Panc1 (cell line): ENCODE measurements around the gene MT1E. TPM values are rescaled to one million over a fixed set of nuclear protein-coding genes. Genes with fewer than 3 reads are reported as not detected.

Experiments
- ATAC-seq: fragments of 200-7000 bp; cut with Tn5 transposase; 2 replicates; pipeline ENCODE4 v1.9.1; 2020; ENCODE audit warnings: mild to moderate bottlenecking, moderate library complexity
- BruUV-seq: library from RNA; stranded (reverse); fragments of 400-500 nt; replicated peaks from 2 replicates; lab custom pipeline; 2021; lab: Mats Ljungman, UMichigan
- CTCF ChIA-PET: fragments of 300-600 bp; sonication (Branson Sonifier 250); formaldehyde crosslinking; loops from one replicate; lab custom pipeline; 2022; ENCODE audit warnings: antibody characterized with exemption; lab: Charles Lee
- POLR2A ChIA-PET: fragments of 300-600 bp; sonication (Branson Sonifier 250); formaldehyde crosslinking; loops from one replicate; lab custom pipeline; 2022; ENCODE audit warnings: antibody characterized with exemption; lab: Charles Lee
- DNase-seq: peaks from one replicate; pipeline ENCODE4 v3.0.0-alpha.2; 2010; ENCODE audit warnings: low read depth, low spot score
- H3K27ac ChIP-seq: 2 replicates; pipeline ENCODE4 v1.5.1; 2011; ENCODE audit warnings: mild to moderate bottlenecking, low read length, inconsistent platforms
- H3K27me3 ChIP-seq: fragments of 200-500 bp; sonication (Bioruptor generic); 2 replicates; pipeline ENCODE4 v1.6.0; 2014; ENCODE audit warnings: low read length, inconsistent platforms; ENCODE audit not compliant: control insufficient read depth, insufficient read depth
- H3K36me3 ChIP-seq: fragments of 200-500 bp; sonication (Bioruptor generic); 2 replicates; pipeline ENCODE4 v1.5.1; 2014; ENCODE audit warnings: inconsistent platforms, mild to moderate bottlenecking, low read length, moderate library complexity; ENCODE audit not compliant: control insufficient read depth, insufficient read depth
- H3K4me1 ChIP-seq: 2 replicates; pipeline ENCODE4 v1.5.1; 2011; ENCODE audit warnings: inconsistent platforms, mild to moderate bottlenecking, low read length, moderate library complexity; ENCODE audit not compliant: control insufficient read depth, insufficient read depth
- H3K4me3 ChIP-seq, 2 experiments: 2 replicates each; pipeline ENCODE4 v1.5.1; 2011 to 2012; ENCODE audit warnings: low read depth in 2 of 2, low read length in 2 of 2, mild to moderate bottlenecking in 2 of 2, inconsistent platforms in 1 of 2, moderate library complexity in 1 of 2
- H3K9me3 ChIP-seq: fragments of 200-500 bp; sonication (Bioruptor generic); 2 replicates; pipeline ENCODE4 v1.5.1; 2014; ENCODE audit warnings: low read depth, mild to moderate bottlenecking, inconsistent platforms, low read length, moderate library complexity; ENCODE audit not compliant: control insufficient read depth, insufficient read depth
- POLR2AphosphoS5 ChIP-seq: IDR thresholded peaks from 2 replicates; pipeline ENCODE4 v1.6.1; 2012; ENCODE audit warnings: mild to moderate bottlenecking, low read depth, low read length, moderate library complexity
- SIN3A ChIP-seq: IDR thresholded peaks from 2 replicates; pipeline ENCODE4 v1.6.1; 2012; ENCODE audit warnings: low read depth, mild to moderate bottlenecking, low read length, moderate library complexity, borderline replicate concordance; ENCODE audit not compliant: insufficient read depth
- TCF7L2 ChIP-seq: IDR thresholded peaks from 2 replicates; pipeline ENCODE4 v1.6.1; 2011; ENCODE audit warnings: mild to moderate bottlenecking, low read depth, low read length, inconsistent platforms
- in situ Hi-C: cut with HindIII; loops from 2 replicates; pipeline ENCODE4 v1.10.0; 2016; ENCODE audit warnings: low sequenced_read_pairs, low pct_unique_long_range_greater_than_20kb
- intact Hi-C: fragments of 100-400 bp; cut with micrococcal nuclease; formaldehyde crosslinking; loops from one replicate; pipeline ENCODE4 v1.10.0; 2022; ENCODE audit not compliant: unreplicated experiment
- total RNA-seq: library from RNA; stranded (reverse); gene quantifications from one replicate; pipeline ENCODE4 v1.2.1, GENCODE V29; 2021; ENCODE audit not compliant: unreplicated experiment
- TF ChIP-seq, protein P1 (sequence below), 2 experiments: IDR thresholded peaks; 2 replicates each; pipeline ENCODE4 v1.6.1; 2011 to 2012; ENCODE audit warnings: low read depth in 2 of 2, control low read depth in 1 of 2, low read length in 1 of 2, mild to moderate bottlenecking in 1 of 2, moderate library complexity in 1 of 2; ENCODE audit not compliant: insufficient read depth in 1 of 2
- TF ChIP-seq, protein P2 (sequence below): fragments of 450-650 bp; IDR thresholded peaks from 2 replicates; pipeline ENCODE4 v1.5.1; 2017; ENCODE audit warnings: mild to moderate bottlenecking

MT1E gene
- total RNA-seq, 1 experiment from 2014 or later, result 170 TPM

DNA sequence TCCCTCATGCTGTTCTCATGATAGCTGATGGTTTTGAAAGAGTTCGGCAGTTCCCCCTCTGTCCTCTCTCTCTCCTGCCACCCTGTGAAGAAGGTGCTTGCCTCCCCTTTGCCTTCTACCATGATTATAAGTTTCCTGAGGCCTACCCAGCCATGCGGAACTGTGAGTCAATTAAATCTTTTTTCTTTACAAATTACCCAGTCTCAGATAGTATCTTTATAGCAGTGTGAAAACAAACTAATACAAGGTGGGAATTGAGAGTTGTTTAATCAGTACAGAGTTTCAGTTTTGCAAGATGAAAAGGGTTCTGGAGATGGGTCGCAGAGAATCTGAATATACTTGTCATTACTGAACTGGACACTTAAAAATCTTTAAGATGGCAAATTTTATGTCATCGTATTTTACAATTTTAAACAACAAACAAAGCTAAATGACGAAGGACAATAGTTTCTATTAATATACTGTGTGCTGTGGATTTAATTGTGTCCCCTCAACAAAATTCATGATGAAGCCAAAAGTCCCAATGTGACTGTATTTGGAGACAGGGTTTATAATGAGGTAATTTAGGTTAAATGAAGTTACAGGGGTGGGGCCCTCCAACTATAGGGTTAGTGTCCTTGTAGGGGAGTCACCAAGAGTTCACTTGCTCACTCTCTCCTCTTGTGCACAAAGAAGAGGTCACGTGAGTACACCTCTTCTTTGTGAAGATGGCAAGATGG is 31.8 kb upstream of the MT1E start:
- Histone ChIP-seq H3K4me3 (no peak overlapping the region), H3K27me3 (no peaks in the 10 kb centered on the region; the same call in 1 of the 2 replicates), H3K4me1 (no peaks in the 10 kb centered on the region), H3K36me3 (no peaks in the 10 kb centered on the region), H3K9me3 (no peaks in the 10 kb centered on the region), H3K27ac (no peak overlapping the region)
- CTCF ChIA-PET, result no interaction called here
- intact Hi-C loops, result no loop called here
- in situ Hi-C loops, result no loop called here
- ATAC-seq (no peak), DNase-seq (no peak)
- POLR2A ChIA-PET, result no interaction called here
- BruUV-seq, result no TSS peak
- no peak for TF ChIP-seq POLR2AphosphoS5
- TF ChIP-seq, protein P1, sequence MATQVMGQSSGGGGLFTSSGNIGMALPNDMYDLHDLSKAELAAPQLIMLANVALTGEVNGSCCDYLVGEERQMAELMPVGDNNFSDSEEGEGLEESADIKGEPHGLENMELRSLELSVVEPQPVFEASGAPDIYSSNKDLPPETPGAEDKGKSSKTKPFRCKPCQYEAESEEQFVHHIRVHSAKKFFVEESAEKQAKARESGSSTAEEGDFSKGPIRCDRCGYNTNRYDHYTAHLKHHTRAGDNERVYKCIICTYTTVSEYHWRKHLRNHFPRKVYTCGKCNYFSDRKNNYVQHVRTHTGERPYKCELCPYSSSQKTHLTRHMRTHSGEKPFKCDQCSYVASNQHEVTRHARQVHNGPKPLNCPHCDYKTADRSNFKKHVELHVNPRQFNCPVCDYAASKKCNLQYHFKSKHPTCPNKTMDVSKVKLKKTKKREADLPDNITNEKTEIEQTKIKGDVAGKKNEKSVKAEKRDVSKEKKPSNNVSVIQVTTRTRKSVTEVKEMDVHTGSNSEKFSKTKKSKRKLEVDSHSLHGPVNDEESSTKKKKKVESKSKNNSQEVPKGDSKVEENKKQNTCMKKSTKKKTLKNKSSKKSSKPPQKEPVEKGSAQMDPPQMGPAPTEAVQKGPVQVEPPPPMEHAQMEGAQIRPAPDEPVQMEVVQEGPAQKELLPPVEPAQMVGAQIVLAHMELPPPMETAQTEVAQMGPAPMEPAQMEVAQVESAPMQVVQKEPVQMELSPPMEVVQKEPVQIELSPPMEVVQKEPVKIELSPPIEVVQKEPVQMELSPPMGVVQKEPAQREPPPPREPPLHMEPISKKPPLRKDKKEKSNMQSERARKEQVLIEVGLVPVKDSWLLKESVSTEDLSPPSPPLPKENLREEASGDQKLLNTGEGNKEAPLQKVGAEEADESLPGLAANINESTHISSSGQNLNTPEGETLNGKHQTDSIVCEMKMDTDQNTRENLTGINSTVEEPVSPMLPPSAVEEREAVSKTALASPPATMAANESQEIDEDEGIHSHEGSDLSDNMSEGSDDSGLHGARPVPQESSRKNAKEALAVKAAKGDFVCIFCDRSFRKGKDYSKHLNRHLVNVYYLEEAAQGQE (IDR thresholded peaks at IDR 0.05; ENCODE audit: insufficient read depth in 1 of 2, low read depth in 2 of 2, low read length in 1 of 2), result no peak
- TF ChIP-seq, protein P2, sequence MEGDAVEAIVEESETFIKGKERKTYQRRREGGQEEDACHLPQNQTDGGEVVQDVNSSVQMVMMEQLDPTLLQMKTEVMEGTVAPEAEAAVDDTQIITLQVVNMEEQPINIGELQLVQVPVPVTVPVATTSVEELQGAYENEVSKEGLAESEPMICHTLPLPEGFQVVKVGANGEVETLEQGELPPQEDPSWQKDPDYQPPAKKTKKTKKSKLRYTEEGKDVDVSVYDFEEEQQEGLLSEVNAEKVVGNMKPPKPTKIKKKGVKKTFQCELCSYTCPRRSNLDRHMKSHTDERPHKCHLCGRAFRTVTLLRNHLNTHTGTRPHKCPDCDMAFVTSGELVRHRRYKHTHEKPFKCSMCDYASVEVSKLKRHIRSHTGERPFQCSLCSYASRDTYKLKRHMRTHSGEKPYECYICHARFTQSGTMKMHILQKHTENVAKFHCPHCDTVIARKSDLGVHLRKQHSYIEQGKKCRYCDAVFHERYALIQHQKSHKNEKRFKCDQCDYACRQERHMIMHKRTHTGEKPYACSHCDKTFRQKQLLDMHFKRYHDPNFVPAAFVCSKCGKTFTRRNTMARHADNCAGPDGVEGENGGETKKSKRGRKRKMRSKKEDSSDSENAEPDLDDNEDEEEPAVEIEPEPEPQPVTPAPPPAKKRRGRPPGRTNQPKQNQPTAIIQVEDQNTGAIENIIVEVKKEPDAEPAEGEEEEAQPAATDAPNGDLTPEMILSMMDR, result no peak
- no peak for TF ChIP-seq SIN3A
- no peak for TF ChIP-seq TCF7L2

DNA sequence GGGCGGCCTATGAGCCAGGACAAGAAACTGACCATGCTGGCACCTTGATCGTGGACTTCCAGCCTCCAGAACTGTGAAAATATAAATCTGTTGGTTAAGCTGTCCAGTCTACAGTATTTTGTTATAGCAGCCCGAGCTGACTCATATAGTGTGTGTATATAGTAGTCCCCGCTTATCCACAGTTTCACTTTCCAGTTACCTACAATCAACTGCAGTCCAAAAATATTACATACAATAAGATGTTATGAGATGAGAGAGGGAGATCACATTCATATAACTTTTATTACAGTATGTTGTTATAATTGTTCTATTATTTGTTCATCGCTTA is 31.3 kb upstream of the MT1E start:
- Histone ChIP-seq H3K36me3 (no peaks in the 10 kb centered on the region), H3K9me3 (no peaks in the 10 kb centered on the region), H3K4me3 (no peak overlapping the region), H3K4me1 (no peaks in the 10 kb centered on the region), H3K27me3 (no peaks in the 10 kb centered on the region), H3K27ac (no peak overlapping the region)
- no TSS peak for BruUV-seq
- in situ Hi-C loops, result no loop called here
- ChIA-PET CTCF (no interaction called here), POLR2A (no interaction called here)
- ATAC-seq (no peak), DNase-seq (no peak)
- TF ChIP-seq, protein P2, result no peak
- no peak for TF ChIP-seq TCF7L2
- TF ChIP-seq, protein P1 (IDR thresholded peaks at IDR 0.05; ENCODE audit: insufficient read depth in 1 of 2, low read depth in 2 of 2, low read length in 1 of 2), result no peak
- TF ChIP-seq POLR2AphosphoS5, result no peak
- no peak for TF ChIP-seq SIN3A
- intact Hi-C loops, result no loop called here
